ENCODE measurements around the gene MAST4.

Gene MAST4

GRCh38 chr5:66969963-66970362 lies 373.8 kb downstream of the MAST4 start:
- DNase-seq (ENCODE audit: low read depth), result no peak
- TF ChIP-seq, protein P1, sequence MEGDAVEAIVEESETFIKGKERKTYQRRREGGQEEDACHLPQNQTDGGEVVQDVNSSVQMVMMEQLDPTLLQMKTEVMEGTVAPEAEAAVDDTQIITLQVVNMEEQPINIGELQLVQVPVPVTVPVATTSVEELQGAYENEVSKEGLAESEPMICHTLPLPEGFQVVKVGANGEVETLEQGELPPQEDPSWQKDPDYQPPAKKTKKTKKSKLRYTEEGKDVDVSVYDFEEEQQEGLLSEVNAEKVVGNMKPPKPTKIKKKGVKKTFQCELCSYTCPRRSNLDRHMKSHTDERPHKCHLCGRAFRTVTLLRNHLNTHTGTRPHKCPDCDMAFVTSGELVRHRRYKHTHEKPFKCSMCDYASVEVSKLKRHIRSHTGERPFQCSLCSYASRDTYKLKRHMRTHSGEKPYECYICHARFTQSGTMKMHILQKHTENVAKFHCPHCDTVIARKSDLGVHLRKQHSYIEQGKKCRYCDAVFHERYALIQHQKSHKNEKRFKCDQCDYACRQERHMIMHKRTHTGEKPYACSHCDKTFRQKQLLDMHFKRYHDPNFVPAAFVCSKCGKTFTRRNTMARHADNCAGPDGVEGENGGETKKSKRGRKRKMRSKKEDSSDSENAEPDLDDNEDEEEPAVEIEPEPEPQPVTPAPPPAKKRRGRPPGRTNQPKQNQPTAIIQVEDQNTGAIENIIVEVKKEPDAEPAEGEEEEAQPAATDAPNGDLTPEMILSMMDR (conservative IDR thresholded peaks at IDR 0.05; ENCODE audit: control insufficient read depth, insufficient read depth, low read depth, low read length), result no peak
- H3K4me3 ChIP-seq (ENCODE audit: control insufficient read depth, low read depth, low read length), result no peak overlapping the region

DNA sequence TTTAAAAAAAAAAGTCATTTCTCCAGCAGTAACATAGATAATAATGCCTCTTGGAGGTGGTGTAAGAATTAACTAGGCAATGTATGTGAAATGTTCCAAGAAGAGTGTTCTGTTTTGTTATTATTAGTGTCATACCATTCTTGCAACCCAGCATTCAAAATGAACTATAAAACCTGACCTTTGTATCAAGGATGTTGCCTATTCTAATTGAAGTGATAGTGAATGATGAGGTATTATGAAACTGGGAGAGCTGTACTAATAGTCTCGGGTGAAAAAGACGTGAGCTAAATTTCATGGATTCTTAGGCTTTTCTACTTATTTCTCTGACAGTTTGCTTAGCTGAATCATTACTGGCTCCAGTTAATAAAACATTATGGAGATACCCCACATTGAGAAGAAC lies 375.8 kb downstream of the MAST4 start:
- TF ChIP-seq, protein P1 (conservative IDR thresholded peaks at IDR 0.05; ENCODE audit: control insufficient read depth, insufficient read depth, low read depth, low read length), result no peak
- DNase-seq (ENCODE audit: low read depth), result no peak
- H3K4me3 ChIP-seq (ENCODE audit: control insufficient read depth, low read depth, low read length), result no peak overlapping the region

- peak; percentile 30 for DNase-seq (ENCODE audit: low read depth)
- TF ChIP-seq, protein P1 (conservative IDR thresholded peaks at IDR 0.05; ENCODE audit: control insufficient read depth, insufficient read depth, low read depth, low read length), result no peak
- no peak overlapping the region for H3K4me3 ChIP-seq (ENCODE audit: control insufficient read depth, low read depth, low read length)
Measured at GRCh38 chr5:66974256-66974655, 378.1 kb downstream of the MAST4 start.

DNA sequence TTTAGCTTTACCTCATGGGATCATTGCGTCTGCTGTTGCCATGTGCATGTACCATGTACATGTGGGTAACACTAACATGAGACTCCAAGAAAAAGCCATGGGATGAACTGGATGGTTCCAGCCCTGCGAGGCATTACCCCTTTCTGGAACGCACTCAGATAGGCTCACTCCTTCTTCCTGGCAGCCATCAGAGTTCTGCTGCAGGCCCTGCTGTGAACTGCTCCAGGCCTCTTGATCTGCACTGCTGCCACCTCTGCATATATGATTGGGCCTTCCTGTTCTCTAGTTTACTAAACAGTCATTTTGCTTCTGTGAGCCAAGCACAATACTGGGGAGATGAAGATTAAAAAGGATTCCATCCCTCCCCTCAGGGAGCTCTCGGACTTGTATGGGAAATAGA lies 379.9 kb downstream of the MAST4 start:
- H3K4me3 ChIP-seq (ENCODE audit: control insufficient read depth, low read depth, low read length), result no peak overlapping the region
- TF ChIP-seq, protein P1 (conservative IDR thresholded peaks at IDR 0.05; ENCODE audit: control insufficient read depth, insufficient read depth, low read depth, low read length), result no peak
- DNase-seq (ENCODE audit: low read depth), result no peak

- DNase-seq (ENCODE audit: low read depth), result no peak
- no peak overlapping the region for H3K4me3 ChIP-seq (ENCODE audit: control insufficient read depth, low read depth, low read length)
- TF ChIP-seq, protein P1 (conservative IDR thresholded peaks at IDR 0.05; ENCODE audit: control insufficient read depth, insufficient read depth, low read depth, low read length), result no peak
Measured at GRCh38 chr5:66979738-66980137, 383.5 kb downstream of the MAST4 start.

- no peak overlapping the region for H3K4me3 ChIP-seq (ENCODE audit: control insufficient read depth, low read depth, low read length)
- TF ChIP-seq, protein P1 (conservative IDR thresholded peaks at IDR 0.05; ENCODE audit: control insufficient read depth, insufficient read depth, low read depth, low read length), result no peak
Measured at GRCh38 chr5:66981266-66982055, 385.3 kb downstream of the MAST4 start.

More at GRCh38 chr5:66981266-66982055, 385.3 kb downstream of the MAST4 start:
- no peak for DNase-seq (ENCODE audit: low read depth)
